Measurements from ENCODE around the gene PTTG1IP.

PTTG1IP gene

DNA sequence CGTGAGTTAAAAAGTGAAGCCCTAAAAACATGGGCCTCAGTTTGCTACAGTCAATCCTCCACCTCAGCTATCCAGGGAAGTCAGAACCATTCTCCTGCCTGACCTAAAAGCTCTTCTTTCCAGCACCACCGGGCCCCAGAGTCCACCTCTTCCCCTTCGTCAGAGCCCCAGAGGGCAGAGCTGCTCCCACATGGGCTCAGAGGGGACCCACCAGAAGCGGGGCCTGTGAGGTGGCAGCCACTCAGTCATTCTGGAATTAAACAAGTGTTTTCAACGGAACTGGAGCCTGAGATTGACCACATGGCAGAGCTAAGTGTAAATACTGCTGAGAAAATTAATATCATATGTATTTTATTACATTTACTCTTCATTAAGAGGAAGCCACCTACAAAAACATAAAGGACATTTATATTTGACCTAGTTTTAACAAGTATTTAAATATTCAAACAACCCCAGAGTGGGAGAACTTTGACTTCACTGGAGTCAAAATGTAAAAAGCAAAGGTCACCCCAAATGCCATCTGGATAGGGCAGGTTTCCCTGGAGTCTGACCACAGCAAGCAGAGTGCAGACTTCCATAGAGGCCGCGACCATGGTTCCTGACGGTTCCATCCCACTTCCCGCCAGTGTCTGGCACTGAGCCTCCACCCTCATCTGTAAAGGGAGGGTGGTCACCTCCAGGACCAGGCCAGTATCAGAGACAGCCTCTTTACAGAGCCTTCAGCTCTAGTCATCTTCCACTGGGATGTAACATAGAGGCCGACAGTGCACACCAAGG lies 57.5 kb downstream of the PTTG1IP start:
- H3K36me3 Mint-ChIP-seq (ENCODE audit: low read depth) = peaks cover 14% of the 10 kb centered on the region
- H3K4me1 Mint-ChIP-seq (ENCODE audit: low read depth) = peaks cover 14% of the 10 kb centered on the region
- peak overlapping the region; percentile 49 for H3K27ac Mint-ChIP-seq
- peak overlapping the region; percentile 81 for H3K4me3 Mint-ChIP-seq
- H3K9me3 Mint-ChIP-seq = peaks cover 4% of the 10 kb centered on the region
- peaks cover 7% of the 10 kb centered on the region for H3K27me3 Mint-ChIP-seq

DNA sequence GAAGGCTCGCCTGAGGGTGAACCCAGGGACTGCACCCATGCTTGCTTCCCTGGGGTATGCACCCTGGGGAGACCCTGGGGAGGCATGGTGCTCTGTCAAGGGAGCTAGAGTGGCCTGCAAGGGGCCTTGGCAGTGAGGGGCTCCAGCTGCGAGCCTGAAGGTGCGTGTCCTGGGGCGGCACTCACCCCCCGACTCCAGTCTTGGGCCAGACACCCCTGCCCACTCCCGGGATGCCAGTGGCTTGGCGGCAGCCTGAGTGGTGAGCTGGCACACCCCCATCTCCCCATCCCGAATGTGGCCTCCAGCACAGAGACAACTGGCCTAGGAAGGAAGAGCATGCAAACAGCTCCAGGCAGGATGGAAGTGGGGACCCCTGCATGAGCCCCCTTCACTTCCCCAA lies 58.3 kb downstream of the PTTG1IP start:
- H3K9me3 Mint-ChIP-seq = peaks cover 4% of the 10 kb centered on the region
- peaks cover 17% of the 10 kb centered on the region for H3K4me1 Mint-ChIP-seq (ENCODE audit: low read depth)
- peaks cover 7% of the 10 kb centered on the region for H3K27me3 Mint-ChIP-seq
- H3K4me3 Mint-ChIP-seq = no peak overlapping the region
- no peak overlapping the region for H3K27ac Mint-ChIP-seq
- peaks cover 21% of the 10 kb centered on the region for H3K36me3 Mint-ChIP-seq (ENCODE audit: low read depth)

DNA sequence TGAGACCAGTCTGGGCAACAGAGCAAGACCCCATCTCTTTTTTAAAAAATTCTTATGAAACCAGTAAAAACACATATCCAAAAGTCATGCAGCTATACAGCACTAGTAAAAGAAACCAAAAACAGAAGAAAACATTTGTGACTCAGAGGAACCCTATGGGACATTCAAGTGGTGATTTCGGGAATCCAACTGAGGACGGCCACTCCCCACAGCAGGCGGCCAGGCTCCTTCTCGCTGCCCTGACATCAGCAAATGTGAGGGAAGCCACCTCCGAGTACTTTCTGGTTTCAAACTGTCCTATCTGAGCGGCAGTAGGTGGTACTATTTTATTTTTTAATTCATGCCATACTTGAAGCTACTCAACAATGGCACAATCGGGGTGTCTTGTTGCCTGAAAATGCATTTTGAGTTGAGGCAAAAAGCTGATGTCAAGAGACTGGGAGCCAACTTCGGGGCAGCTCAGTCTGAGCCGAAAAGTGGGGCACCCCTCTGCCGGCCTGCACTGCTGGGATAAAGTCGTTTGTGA lies 58.9 kb downstream of the PTTG1IP start:
- Mint-ChIP-seq H3K36me3 (ENCODE audit: low read depth) (peaks cover 26% of the 10 kb centered on the region), H3K27ac (no peak overlapping the region), H3K9me3 (no peaks in the 10 kb centered on the region), H3K27me3 (peaks cover 2% of the 10 kb centered on the region), H3K4me3 (no peak overlapping the region), H3K4me1 (ENCODE audit: low read depth) (peaks cover 17% of the 10 kb centered on the region)

DNA sequence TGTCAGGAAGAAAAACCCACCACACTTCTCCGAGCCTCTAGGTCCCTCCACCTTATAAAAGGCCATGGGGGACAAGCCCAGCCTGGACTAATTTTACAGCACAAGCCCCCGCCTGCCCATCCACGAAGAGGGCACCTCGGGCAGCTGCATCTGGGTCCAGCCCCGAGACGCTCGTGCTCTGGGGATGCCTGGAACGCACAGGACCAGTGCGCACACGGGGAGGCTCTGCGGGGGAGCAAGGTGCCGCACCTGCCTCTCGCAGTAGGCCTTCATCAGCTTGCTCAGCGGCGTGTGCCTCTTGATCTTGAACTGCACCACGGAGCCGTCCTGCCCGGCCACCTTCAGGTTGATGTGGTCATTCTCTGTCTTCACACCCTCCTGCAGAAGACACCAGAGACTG lies 59.8 kb downstream of the PTTG1IP start:
- Mint-ChIP-seq H3K4me3 (no peak overlapping the region), H3K27ac (no peak overlapping the region), H3K27me3 (no peaks in the 10 kb centered on the region), H3K9me3 (no peaks in the 10 kb centered on the region), H3K4me1 (ENCODE audit: low read depth) (peaks cover 17% of the 10 kb centered on the region), H3K36me3 (ENCODE audit: low read depth) (peaks cover 33% of the 10 kb centered on the region)

DNA sequence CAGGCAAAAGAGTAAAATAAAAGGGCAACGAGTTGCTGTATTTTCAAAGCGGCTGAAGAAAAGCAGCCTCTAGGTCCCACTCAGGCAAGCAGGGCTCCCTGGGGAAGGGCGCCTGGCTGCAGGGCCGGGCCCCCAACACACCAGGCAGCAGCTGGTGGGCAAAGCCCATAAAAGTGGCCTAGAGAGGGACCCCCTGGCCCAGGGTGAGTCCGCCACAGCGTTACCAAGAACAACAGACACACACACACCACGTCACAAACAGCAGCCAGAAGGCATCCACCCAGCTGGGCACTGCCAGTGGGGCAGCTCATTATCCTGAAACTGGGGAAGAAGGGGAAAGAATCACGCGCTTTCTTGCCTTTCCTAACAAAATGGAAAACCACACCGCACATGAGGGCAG lies 60.3 kb downstream of the PTTG1IP start:
- Mint-ChIP-seq H3K4me3 (no peak overlapping the region), H3K27ac (no peak overlapping the region), H3K27me3 (no peaks in the 10 kb centered on the region), H3K4me1 (ENCODE audit: low read depth) (peaks cover 17% of the 10 kb centered on the region), H3K9me3 (no peaks in the 10 kb centered on the region), H3K36me3 (ENCODE audit: low read depth) (peaks cover 38% of the 10 kb centered on the region)

DNA sequence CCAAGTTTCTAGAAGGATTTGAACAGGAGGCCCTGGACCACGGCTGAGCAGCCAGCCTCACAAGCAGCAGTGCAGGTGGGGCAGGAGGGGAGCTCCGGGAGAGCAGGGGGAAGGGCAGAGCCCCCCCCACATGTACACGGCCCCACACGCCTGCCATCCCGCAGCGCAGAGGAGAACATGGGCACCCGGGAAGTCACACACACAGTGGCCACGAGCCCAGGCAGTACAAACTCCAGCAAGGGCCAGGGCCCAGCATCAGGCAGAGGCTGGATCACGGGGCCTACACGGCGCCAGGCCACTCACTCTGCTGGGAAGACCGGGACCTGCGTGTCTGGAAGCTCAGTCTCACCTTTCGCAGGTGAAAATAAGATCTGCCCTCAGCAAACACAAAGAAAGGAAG lies 60.9 kb downstream of the PTTG1IP start:
- Mint-ChIP-seq H3K4me1 (ENCODE audit: low read depth) (peaks cover 17% of the 10 kb centered on the region), H3K9me3 (no peaks in the 10 kb centered on the region), H3K27ac (no peak overlapping the region), H3K27me3 (no peaks in the 10 kb centered on the region), H3K36me3 (ENCODE audit: low read depth) (peaks cover 38% of the 10 kb centered on the region), H3K4me3 (no peak overlapping the region)

DNA sequence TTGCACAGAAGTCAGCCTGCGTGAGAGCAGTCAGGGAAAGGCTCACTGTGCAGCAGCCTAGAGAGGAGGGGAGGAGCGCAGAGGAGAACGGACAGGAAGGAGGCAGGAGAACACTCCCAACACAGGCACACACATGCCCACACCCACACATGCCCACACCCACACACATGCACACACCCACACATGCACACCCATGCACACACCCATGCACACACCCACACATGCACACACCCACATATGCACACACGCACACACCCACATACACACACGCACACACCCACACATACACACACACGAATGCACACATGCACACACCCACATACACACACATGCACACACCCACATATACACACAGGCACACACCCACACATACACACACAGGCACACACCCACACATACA lies 62.7 kb downstream of the PTTG1IP start:
- H3K27me3 Mint-ChIP-seq = no peaks in the 10 kb centered on the region
- H3K4me3 Mint-ChIP-seq = no peak overlapping the region
- peaks cover 55% of the 10 kb centered on the region for H3K36me3 Mint-ChIP-seq (ENCODE audit: low read depth)
- H3K4me1 Mint-ChIP-seq (ENCODE audit: low read depth) = peaks cover 8% of the 10 kb centered on the region
- H3K27ac Mint-ChIP-seq = peak overlapping the region; percentile 87
- H3K9me3 Mint-ChIP-seq = no peaks in the 10 kb centered on the region

DNA sequence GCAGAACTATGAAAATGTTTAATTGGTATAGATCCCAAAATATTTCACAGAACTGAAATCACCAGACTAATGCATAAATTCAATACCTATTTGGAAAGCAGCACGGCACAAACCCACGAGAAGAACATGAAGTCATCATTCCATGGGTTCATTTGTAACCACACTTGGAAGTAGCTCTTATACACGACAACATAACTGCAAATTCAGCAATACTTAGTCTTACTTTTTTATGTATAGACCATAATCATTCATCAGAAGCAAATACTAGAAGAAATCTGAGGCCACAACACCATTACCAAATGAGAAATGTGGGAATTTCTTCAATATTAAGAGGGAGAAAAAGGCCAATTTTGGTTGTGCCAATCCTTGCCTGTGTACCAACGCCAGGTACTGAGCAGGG lies 67.6 kb downstream of the PTTG1IP start:
- H3K9me3 Mint-ChIP-seq = no peaks in the 10 kb centered on the region
- peaks cover 29% of the 10 kb centered on the region for H3K4me1 Mint-ChIP-seq (ENCODE audit: low read depth)
- H3K4me3 Mint-ChIP-seq = no peak overlapping the region
- H3K36me3 Mint-ChIP-seq (ENCODE audit: low read depth) = peaks cover 77% of the 10 kb centered on the region
- H3K27me3 Mint-ChIP-seq = no peaks in the 10 kb centered on the region
- H3K27ac Mint-ChIP-seq = no peak overlapping the region

DNA sequence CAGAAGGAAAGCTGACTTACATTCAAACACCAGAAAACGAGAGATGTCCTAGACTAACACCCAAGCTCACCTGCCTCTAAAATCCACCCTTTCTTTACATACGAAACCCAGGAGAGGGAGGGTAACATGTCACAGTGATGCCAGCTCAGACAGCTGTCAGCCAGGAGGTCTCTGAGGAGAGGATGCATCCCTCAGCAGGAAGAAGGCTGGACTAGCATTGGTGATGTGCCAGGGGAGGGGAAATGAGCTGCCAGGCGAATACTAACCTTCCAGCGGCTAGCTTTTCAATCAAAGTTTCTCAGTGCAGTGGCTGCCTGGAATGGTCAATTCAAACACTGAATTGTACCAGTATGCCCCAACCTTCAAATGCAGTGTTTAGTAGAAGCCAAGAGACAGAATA lies 68.3 kb downstream of the PTTG1IP start:
- Mint-ChIP-seq H3K27ac (no peak overlapping the region), H3K4me3 (no peak overlapping the region), H3K36me3 (ENCODE audit: low read depth) (peaks cover 75% of the 10 kb centered on the region), H3K4me1 (ENCODE audit: low read depth) (peaks cover 35% of the 10 kb centered on the region), H3K9me3 (no peaks in the 10 kb centered on the region), H3K27me3 (no peaks in the 10 kb centered on the region)

DNA sequence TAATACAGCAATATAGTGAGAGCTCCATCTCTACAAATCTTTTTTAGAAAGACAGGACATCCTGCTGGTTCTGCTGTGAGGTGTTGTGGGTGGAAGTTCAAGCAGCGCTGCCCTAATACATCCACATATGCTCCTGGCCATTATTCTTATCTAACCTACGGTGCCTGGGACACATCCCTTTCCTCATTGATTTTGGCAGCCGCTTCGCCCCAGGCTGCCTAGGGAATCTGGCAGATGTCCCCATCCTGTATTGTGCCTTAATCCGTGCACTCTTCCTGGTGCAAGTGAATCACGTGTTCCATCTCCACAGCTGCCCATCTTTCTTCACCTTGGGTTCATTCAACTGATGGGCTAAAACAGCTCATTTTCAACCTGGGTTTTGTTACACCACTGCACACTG lies 68.7 kb downstream of the PTTG1IP start:
- H3K4me3 Mint-ChIP-seq = no peak overlapping the region

DNA sequence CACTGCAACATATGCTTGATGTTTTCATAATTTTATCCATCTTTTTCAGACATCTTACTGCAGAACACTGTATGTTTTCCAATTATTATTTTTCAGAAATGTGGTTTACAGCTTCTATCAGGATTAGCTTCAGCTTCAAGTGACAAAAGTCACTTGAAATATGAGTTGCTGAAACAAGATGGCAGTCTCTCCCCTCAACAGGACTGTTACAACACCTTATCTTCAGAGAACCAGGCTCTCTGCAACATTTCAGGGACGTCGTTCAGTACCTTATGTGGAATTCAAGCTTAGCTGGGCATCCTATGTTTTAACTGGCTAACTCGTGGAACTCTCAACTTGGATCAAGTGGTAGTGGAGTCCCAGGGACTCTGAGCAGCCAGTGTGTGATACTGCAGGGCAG lies 69.8 kb downstream of the PTTG1IP start:
- Mint-ChIP-seq H3K4me3 (peak overlapping the region; percentile 22), H3K27ac (no peak overlapping the region), H3K36me3 (ENCODE audit: low read depth) (peaks cover 76% of the 10 kb centered on the region), H3K4me1 (ENCODE audit: low read depth) (peaks cover 50% of the 10 kb centered on the region), H3K27me3 (no peaks in the 10 kb centered on the region), H3K9me3 (no peaks in the 10 kb centered on the region)

More for the DNA sequence above, 68.7 kb downstream of the PTTG1IP start:
- Mint-ChIP-seq H3K4me1 (ENCODE audit: low read depth) (peaks cover 39% of the 10 kb centered on the region), H3K27ac (peak overlapping the region; percentile 19), H3K36me3 (ENCODE audit: low read depth) (peaks cover 74% of the 10 kb centered on the region), H3K27me3 (no peaks in the 10 kb centered on the region), H3K9me3 (no peaks in the 10 kb centered on the region)

DNA sequence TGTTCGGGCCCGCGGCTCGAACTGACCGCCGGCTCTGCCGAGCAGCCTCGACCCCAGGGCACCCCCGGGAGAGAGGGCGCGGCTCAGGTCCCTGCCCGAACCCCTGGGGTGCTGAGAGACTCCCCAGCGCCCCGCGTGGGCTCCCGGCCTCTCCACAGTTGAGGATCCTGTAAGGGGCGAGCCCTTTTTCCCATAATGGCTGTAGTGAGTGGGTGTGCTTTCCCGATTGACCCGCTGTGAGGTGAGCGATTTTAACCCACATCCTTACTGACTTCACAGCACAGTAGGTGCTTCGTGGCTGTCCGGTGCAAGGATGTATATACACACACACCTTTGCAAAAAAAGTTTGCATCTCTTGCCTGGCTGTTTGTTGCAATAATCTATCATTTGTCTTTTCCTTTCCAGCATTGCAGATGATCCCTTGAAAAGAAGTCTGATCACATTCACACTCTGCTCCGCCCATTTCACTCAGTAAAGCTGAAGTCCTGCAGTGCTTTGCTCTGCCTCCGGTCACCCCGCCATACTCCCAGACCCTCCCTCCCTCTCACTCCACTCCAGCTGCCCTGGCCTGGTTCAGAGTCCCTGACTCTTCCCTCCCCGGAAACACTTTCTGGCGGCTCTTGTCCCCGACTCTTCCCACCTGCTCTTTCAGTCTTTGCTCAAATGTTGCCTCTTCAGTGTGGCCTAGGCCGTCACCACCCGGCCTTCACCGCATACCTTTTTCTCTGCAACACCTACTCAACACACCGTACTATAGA lies 70.9 kb downstream of the PTTG1IP start:
- peak overlapping the region; percentile 100 for H3K4me3 Mint-ChIP-seq

DNA sequence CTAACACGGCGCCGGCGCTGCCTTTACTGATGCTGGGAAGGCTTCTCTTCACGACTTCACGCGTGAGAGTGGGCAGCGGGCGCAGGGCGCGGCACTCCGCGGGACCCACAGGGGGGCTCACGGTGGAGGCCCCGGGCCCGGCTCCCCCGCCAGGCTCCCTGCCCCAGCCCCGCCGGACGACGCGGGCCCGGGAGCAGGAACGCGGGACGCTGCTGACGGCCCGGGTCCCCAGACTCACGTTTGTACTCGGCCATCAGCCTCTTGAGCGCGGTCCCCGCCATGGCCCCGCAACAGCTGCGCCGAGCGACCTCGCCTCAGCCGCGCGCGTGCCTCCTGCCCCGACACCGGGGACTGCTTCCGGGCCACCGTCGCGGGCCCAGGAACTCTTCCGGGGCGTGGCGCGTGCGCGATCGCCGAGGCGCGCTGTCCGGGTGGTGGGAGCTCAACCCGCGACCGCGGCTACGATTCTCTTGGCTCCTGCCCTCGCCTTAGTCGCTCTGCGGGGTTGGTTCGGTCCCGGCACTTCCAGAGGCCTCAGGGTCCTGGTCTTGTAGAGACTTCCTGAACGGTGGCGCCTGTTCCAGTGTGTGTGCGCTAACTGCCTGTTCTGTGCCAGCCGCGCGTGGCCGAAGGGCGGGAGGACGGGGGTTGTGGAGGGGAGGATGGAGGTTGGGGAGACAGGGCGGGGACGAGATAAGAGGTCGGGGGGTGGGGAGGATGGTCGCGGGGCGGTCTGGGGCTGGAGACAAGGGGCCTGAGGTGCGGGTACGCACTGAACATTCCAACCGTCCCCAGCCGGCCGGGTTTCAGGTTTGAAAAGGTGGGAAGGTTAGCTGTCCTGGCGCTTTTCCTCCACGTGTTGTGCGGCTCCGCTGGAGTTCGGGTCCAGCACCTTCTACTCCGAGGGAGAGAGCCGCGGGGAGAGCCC lies 71.8 kb downstream of the PTTG1IP start, which contains the start of gene UBE2G2:
UBE2G2 (minus strand) TSS at position 353 of the 928 bp plus-strand sequence; CDS start at position 281, 72 bp downstream.
- H3K27me3 Mint-ChIP-seq = no peaks in the 10 kb centered on the region
- H3K4me1 Mint-ChIP-seq (ENCODE audit: low read depth) = peaks cover 67% of the 10 kb centered on the region
- peak within 1 kb of the TSS; percentile 100 for H3K4me3 Mint-ChIP-seq
- H3K27ac Mint-ChIP-seq = peak within 1 kb of the TSS; percentile 98
- peaks cover 79% of the 10 kb centered on the region for H3K36me3 Mint-ChIP-seq (ENCODE audit: low read depth)
- no peaks in the 10 kb centered on the region for H3K9me3 Mint-ChIP-seq

More for the DNA sequence above, 70.9 kb downstream of the PTTG1IP start:
- Mint-ChIP-seq H3K27ac (peak overlapping the region; percentile 86), H3K4me1 (ENCODE audit: low read depth) (peaks cover 60% of the 10 kb centered on the region), H3K36me3 (ENCODE audit: low read depth) (peaks cover 81% of the 10 kb centered on the region), H3K9me3 (no peaks in the 10 kb centered on the region), H3K27me3 (no peaks in the 10 kb centered on the region)

DNA sequence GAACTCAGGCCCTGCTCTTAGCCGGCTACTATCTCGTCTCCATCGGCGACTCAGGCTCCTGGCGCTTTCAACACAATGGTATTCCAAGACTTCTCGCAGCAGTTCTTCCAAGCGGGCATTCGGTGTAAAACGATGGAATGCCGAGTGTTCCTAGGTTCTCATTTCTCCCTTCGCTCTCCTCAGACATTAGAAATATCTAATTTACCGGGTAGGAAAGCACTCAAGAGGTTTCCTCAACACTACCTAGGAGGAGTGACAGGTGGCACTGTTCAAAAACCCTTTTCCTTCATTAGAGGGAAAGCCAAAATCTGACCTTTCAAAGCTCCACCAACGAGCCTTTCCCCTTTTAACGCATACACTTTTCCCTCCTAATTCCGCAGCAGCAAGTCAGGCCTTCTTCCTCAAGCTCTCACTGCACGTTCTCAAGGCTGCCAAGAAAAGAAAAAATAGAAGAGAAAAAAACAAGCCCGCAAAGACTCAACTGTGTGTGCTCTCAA lies 72.5 kb downstream of the PTTG1IP start:
- H3K27me3 Mint-ChIP-seq = no peaks in the 10 kb centered on the region
- peaks cover 80% of the 10 kb centered on the region for H3K36me3 Mint-ChIP-seq (ENCODE audit: low read depth)
- peaks cover 74% of the 10 kb centered on the region for H3K4me1 Mint-ChIP-seq (ENCODE audit: low read depth)
- peak overlapping the region; percentile 98 for H3K27ac Mint-ChIP-seq
- peak overlapping the region; percentile 100 for H3K4me3 Mint-ChIP-seq
- H3K9me3 Mint-ChIP-seq = no peaks in the 10 kb centered on the region

All from stimulated activated naive CD8-positive, alpha-beta T cell treated with anti-CD3 and anti-CD28 coated beads, Interleukin-15, Interleukin-2, amounts not matched to agents 100 ng/mL and 50 ng/mL, for 24 hours (primary cell).